Measurements from ENCODE around the gene SIRT1.

DNA sequence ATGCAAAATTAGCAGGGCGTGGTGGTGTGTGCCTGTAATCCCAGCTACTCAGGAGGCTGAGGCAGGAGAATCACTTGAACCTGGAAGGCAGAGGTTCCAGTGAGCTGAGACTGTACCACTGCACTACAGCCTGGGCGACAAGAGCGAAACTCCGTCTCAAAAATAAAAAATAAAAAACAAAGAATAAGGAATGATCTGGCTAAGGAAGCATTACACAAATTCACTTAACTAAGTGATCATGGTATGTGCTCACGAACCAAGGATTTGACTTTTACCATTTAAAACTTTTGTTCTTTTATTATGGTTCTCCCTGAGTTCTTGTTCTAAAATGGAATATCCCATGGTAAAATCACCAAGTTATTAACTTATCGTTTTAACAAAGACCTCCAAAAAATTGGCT is 71.2 kb downstream of the SIRT1 start:
- TF ChIP-seq, protein P1, sequence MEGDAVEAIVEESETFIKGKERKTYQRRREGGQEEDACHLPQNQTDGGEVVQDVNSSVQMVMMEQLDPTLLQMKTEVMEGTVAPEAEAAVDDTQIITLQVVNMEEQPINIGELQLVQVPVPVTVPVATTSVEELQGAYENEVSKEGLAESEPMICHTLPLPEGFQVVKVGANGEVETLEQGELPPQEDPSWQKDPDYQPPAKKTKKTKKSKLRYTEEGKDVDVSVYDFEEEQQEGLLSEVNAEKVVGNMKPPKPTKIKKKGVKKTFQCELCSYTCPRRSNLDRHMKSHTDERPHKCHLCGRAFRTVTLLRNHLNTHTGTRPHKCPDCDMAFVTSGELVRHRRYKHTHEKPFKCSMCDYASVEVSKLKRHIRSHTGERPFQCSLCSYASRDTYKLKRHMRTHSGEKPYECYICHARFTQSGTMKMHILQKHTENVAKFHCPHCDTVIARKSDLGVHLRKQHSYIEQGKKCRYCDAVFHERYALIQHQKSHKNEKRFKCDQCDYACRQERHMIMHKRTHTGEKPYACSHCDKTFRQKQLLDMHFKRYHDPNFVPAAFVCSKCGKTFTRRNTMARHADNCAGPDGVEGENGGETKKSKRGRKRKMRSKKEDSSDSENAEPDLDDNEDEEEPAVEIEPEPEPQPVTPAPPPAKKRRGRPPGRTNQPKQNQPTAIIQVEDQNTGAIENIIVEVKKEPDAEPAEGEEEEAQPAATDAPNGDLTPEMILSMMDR (conservative IDR thresholded peaks at IDR 0.05; ENCODE audit: low read depth, low read length): no peak
- no peak for TF ChIP-seq EZH2phosphoT487 (IDR thresholded peaks at IDR 0.05; ENCODE audit: borderline replicate concordance, low read length)

Measured in PC-3 (cell line).